HG03095 (cell line): ENCODE measurements around the gene PALB2.

Experiments
- ATAC-seq: cut with Tn5 transposase; IDR thresholded peaks from one replicate; pipeline ENCODE4 v1.9.1; 2021; ENCODE audit warnings: moderate library complexity; ENCODE audit not compliant: unreplicated experiment

PALB2 gene

DNA sequence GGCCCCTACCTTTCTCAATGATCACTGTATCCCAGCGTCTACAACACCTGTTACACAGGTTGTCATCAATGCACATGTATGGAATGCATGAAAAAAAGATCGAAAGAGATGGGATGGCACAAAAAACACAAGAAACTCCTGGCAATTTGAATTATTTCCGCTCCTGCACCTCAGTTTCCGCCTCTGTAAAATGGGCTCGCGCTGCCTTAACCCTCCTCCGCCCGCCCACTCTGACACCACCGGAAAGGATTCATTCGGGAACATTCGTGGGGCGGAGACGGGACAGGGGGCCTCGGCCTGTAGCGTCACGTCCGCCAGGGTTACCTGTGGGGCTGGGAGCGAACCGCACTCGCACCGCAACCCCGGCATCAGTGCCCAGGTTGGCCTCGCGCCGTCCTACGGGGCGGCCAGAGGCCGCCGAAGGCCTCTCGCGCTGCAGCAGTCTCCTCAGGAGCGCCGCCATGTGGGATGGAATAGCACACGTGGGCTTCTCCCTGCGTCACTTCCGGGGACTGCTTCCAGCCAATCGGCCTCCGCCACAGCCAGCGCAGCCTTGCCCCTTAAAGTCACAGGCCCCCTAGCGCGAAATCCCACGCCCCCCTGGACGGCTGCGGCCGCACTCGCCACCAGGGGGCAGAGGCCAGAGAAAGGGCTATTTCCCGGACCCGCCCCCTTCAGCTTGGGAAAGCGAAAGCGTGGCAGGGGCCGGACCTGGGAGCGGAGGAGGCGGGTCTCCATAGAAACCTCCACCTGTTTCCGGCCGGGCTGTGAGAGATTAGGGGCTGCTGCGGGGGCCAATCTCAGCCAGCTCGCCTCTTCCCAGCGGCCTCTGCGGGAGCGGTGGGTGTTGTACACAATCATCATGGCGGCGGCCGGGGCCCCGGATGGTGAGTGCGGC, 84.0 kb downstream of the PALB2 start, which contains the start of the genes EARS2 and UBFD1:
TSS of gene EARS2 (minus strand) at position 470 of the 898 bp plus-strand sequence. CDS start at position 463, 7 bp downstream.
TSS of gene UBFD1 (plus strand) at position 847 of the 898 bp plus-strand sequence. CDS start at position 863, 16 bp downstream.
- ATAC-seq, result peak; percentile 85

DNA sequence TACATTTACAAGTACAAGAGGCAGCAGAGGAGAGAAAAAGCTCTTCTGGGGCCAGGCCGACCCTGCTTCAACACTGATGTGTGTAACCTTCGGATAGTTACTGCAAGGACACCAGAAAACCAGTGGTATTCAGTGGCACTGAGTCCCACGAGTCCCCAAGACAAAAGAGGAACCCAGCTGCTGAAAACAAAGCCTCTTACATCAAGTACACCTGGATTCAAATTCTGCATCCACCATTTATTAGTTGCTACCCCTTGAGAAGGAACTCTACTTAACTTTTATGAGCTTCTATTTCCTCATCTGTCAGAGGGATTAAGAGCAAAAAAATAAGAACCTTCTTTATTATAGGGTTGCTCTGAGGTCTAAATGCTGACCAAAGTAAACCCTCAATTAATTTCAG, 86.6 kb downstream of the PALB2 start:
- no peak for ATAC-seq
